Uterus (tissue), 4 donors: ENCODE measurements around the gene CKAP2L. TPM values are rescaled to one million over a fixed set of nuclear protein-coding genes. Genes with fewer than 3 reads are reported as not detected.

Source experiments
- DNase-seq, 2 donors: peaks; one replicate each; pipeline ENCODE4 v3.0.0-alpha.2; 2019 to 2020
- H3K27ac ChIP-seq, 2 donors: fragments of 200-600 bp; sonication (generic); 1 replicate in 1 of 2; 2 replicates in 1 of 2; pipeline ENCODE4 v1.5.1; 2016 to 2018
- H3K27me3 ChIP-seq, 2 donors: fragments of 200-600 bp; sonication (generic); one replicate each; pipeline ENCODE4 v1.5.1; 2018 to 2019; ENCODE audit warnings: control low read depth in 1 of 2
- H3K36me3 ChIP-seq, 2 donors: fragments of 200-600 bp; sonication (generic); one replicate each; pipeline ENCODE4 v1.5.1; 2019; ENCODE audit warnings: control low read depth in 1 of 2
- H3K4me1 ChIP-seq, 2 donors: fragments of 200-600 bp; sonication (generic); one replicate each; pipeline ENCODE4 v1.5.1; 2018 to 2019; ENCODE audit warnings: control low read depth in 1 of 2
- H3K4me3 ChIP-seq, 2 donors: fragments of 200-600 bp; sonication (generic); 1 replicate in 1 of 2; 2 replicates in 1 of 2; pipeline ENCODE4 v1.5.1; 2018 to 2019; ENCODE audit warnings: mild to moderate bottlenecking in 1 of 2
- H3K9me3 ChIP-seq, 2 donors: fragments of 200-600 bp; sonication (generic); one replicate each; pipeline ENCODE4 v1.5.1; 2019; ENCODE audit warnings: control low read depth in 1 of 2
- CTCF ChIP-seq, 4 experiments: fragments of 200-600 bp in 2 of 4; fragments of 450-650 bp in 2 of 4; sonication (generic) in 2 of 4; IDR thresholded peaks; one replicate each; pipeline ENCODE4 v1.5.1; 2016 to 2019; ENCODE audit warnings: antibody characterized with exemption in 4 of 4, mild to moderate bottlenecking in 2 of 4, moderate library complexity in 1 of 4
- POLR2A ChIP-seq, 2 donors: fragments of 450-650 bp; IDR thresholded peaks; one replicate each; pipeline ENCODE4 v1.6.1; 2016; ENCODE audit warnings: antibody characterized with exemption in 2 of 2, mild to moderate bottlenecking in 1 of 2, moderate library complexity in 1 of 2
- intact Hi-C: fragments of 100-400 bp; cut with DNase I; formaldehyde crosslinking; loops from one replicate; pipeline ENCODE4 v1.15.1; 2023; ENCODE audit warnings: low total_unique reads
- total RNA-seq, 4 donors: library from RNA; depleted of rRNA in 3 of 4; stranded (reverse); fragments of >200 nt in 3 of 4; gene quantifications; one replicate each; pipeline versions ENCODE4 v1.1.0 to v1.2.4, GENCODE V29; 2014 to 2023
- donor health status: DM: yes; HTN: yes; CAD: no.

The CKAP2L gene
- total RNA-seq, 4 donors from 2014 or later, result 8.8 TPM; not detected in 3

GRCh38 chr2:112794131-112794733 lies 29.8 kb upstream of the CKAP2L start:
- intact Hi-C loops, result no loop called here
- DNase-seq, result no peak
- Histone ChIP-seq H3K9me3 (no peaks in the 10 kb centered on the region), H3K36me3 (no peaks in the 10 kb centered on the region), H3K27ac (no peak overlapping the region), H3K4me3 (no peak overlapping the region), H3K4me1 (no peaks in the 10 kb centered on the region), H3K27me3 (no peaks in the 10 kb centered on the region)
- TF ChIP-seq POLR2A (IDR thresholded peaks at IDR 0.05) (no peak), CTCF (IDR thresholded peaks at IDR 0.05) (no peak)

DNA sequence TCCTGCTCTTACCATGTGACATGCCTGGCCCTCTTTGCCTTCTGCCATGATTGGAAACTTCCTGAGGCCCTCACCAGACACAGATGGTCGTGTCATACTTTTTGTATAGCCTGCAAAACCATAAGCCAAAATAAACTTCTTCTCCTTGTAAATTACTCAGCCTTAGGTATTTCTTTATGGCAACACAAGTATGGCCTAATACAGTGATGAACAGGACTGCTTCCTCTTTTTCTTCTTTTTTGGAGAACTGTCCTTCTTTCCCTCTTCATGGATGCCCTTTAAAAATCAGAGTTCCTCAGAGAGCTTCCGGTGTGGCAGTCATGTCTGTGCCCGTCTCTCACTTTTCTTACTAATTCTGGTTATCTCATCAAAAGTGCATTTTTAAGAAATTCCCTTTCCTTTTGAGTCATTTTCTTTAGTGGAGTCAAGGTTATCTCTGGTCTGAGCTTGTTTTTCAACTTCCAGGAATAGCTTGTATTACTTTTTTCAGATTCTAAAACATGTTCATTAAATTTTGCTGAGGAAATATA lies 29.1 kb upstream of the CKAP2L start:
- DNase-seq, result no peak
- TF ChIP-seq POLR2A (IDR thresholded peaks at IDR 0.05) (no peak), CTCF (IDR thresholded peaks at IDR 0.05) (no peak)
- H3K27ac ChIP-seq, result no peak overlapping the region
- H3K36me3 ChIP-seq, result no peaks in the 10 kb centered on the region
- intact Hi-C loops, result no loop called here
- no peaks in the 10 kb centered on the region for H3K27me3 ChIP-seq
- H3K9me3 ChIP-seq, result no peaks in the 10 kb centered on the region
- H3K4me3 ChIP-seq, result no peak overlapping the region
- H3K4me1 ChIP-seq, result no peaks in the 10 kb centered on the region

DNA sequence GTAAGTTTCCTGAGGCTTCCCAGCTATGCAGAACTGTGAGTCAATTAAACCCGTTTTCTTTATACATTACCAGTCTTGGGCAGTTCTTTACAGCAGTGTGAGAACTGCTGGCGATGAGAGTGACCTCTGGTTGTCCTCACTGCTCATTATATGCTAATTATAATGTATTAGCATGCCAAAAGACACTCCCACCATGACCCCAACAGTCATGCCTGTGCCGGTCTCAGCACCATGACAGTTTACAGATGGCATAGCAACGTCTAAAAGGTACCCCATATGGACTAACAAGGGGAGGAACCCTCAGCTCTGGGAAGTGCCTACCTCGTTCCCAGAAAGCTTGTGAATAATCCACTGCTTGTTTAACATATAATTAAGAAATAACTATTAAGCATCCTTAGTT lies 28.0 kb upstream of the CKAP2L start:
- intact Hi-C loops, result no loop called here
- no peaks in the 10 kb centered on the region for H3K9me3 ChIP-seq

GRCh38 chr2:112791693-112792230 lies 27.4 kb upstream of the CKAP2L start:
- H3K4me1 ChIP-seq, result no peaks in the 10 kb centered on the region
- no peaks in the 10 kb centered on the region for H3K36me3 ChIP-seq
- H3K27me3 ChIP-seq, result no peaks in the 10 kb centered on the region
- DNase-seq, result no peak
- H3K9me3 ChIP-seq, result no peaks in the 10 kb centered on the region
- no peak for TF ChIP-seq CTCF (IDR thresholded peaks at IDR 0.05)
- TF ChIP-seq POLR2A (IDR thresholded peaks at IDR 0.05), result no peak
- no peak overlapping the region for H3K27ac ChIP-seq
- intact Hi-C loops, result no loop called here
- H3K4me3 ChIP-seq, result no peak overlapping the region

More for the DNA sequence above, 28.0 kb upstream of the CKAP2L start:
- Histone ChIP-seq H3K36me3 (no peaks in the 10 kb centered on the region), H3K27ac (no peak overlapping the region), H3K4me1 (no peaks in the 10 kb centered on the region), H3K4me3 (no peak overlapping the region), H3K27me3 (no peaks in the 10 kb centered on the region)
- TF ChIP-seq CTCF (IDR thresholded peaks at IDR 0.05), result no peak
- no peak for DNase-seq

GRCh38 chr2:112791019-112791418 lies 26.6 kb upstream of the CKAP2L start:
- TF ChIP-seq CTCF (IDR thresholded peaks at IDR 0.05), result no peak
- TF ChIP-seq POLR2A (IDR thresholded peaks at IDR 0.05), result no peak
- intact Hi-C loops, result no loop called here
- H3K4me1 ChIP-seq, result no peaks in the 10 kb centered on the region

More at GRCh38 chr2:112791019-112791418, 26.6 kb upstream of the CKAP2L start:
- Histone ChIP-seq H3K9me3 (no peaks in the 10 kb centered on the region), H3K27ac (no peak overlapping the region), H3K27me3 (no peaks in the 10 kb centered on the region), H3K36me3 (no peaks in the 10 kb centered on the region), H3K4me3 (no peak overlapping the region)
- no peak for DNase-seq
